OCI-LY3 (cell line): ENCODE data around the gene TTC9.
A peak's percentile ranks its signal among the peaks of the same experiment; 100 is the strongest.

Source experiments
- H2AFZ ChIP-seq: fragments of 200-600, 300-600 bp; shearing (Covaris generic); 2 replicates; pipeline ENCODE4 v1.6.0; 2014; ENCODE audit warnings: antibody characterized with exemption, low read depth, low read length
- H3K27ac ChIP-seq: fragments of 200-600, 300-600 bp; sonication (generic); 2 replicates; pipeline ENCODE4 v1.5.1; 2014; ENCODE audit warnings: mild to moderate bottlenecking, low read length, moderate library complexity, mixed read lengths
- H3K27me3 ChIP-seq: fragments of 200-600, 300-600 bp; sonication (generic); 2 replicates; pipeline ENCODE4 v1.6.1; 2014; ENCODE audit warnings: low read depth, low read length, mixed read lengths
- H3K36me3 ChIP-seq: fragments of 200-600, 300-600 bp; sonication (generic); replicated peaks from 2 replicates; pipeline ENCODE3; 2014; ENCODE audit warnings: low read depth, low read length, mixed read lengths
- H3K4me1 ChIP-seq: fragments of 300-600, 200-600 bp; sonication (generic); 2 replicates; pipeline ENCODE4 v1.6.1; 2014; ENCODE audit warnings: low read length, mixed read lengths
- H3K4me2 ChIP-seq: fragments of 200-600, 300-600 bp; sonication (generic); 2 replicates; pipeline ENCODE4 v1.6.1; 2014; ENCODE audit warnings: low read length, mixed read lengths
- H3K4me3 ChIP-seq: fragments of 300-600, 200-600 bp; sonication (generic); 2 replicates; pipeline ENCODE4 v1.5.1; 2014; ENCODE audit warnings: antibody characterized with exemption, mild to moderate bottlenecking, low read length, moderate library complexity
- H3K79me2 ChIP-seq: fragments of 300-600, 200-600 bp; shearing (Covaris generic); 2 replicates; pipeline ENCODE4 v1.6.1; 2014; ENCODE audit warnings: mild to moderate bottlenecking, low read length, mixed read lengths
- H3K9ac ChIP-seq: fragments of 300-600, 200-600 bp; shearing (Covaris generic); 2 replicates; pipeline ENCODE4 v1.6.0; 2014; ENCODE audit warnings: mild to moderate bottlenecking, low read length, moderate library complexity
- H3K9me3 ChIP-seq: fragments of 200-600, 300-600 bp; shearing (Covaris generic); 2 replicates; pipeline ENCODE4 v1.6.1; 2014; ENCODE audit warnings: low read length, mixed read lengths; ENCODE audit not compliant: insufficient read depth
- H4K20me1 ChIP-seq: fragments of 200-600, 300-600 bp; sonication (generic); 2 replicates; pipeline ENCODE4 v1.6.1; 2016; ENCODE audit warnings: low read length, mixed read lengths; ENCODE audit not compliant: insufficient read depth
- EZH2phosphoT487 ChIP-seq: fragments of 200-600 bp; shearing (Covaris generic); IDR thresholded peaks from 2 replicates; pipeline ENCODE4 v1.6.1; 2018; ENCODE audit warnings: antibody characterized with exemption, mixed run types, low read depth
- TF ChIP-seq, protein P1 (sequence below): fragments of 200-600, 300-600 bp; sonication (generic); IDR thresholded peaks from 2 replicates; pipeline ENCODE4 v1.5.1; 2014; ENCODE audit warnings: antibody characterized with exemption, low read length, low read depth

TTC9 gene

DNA sequence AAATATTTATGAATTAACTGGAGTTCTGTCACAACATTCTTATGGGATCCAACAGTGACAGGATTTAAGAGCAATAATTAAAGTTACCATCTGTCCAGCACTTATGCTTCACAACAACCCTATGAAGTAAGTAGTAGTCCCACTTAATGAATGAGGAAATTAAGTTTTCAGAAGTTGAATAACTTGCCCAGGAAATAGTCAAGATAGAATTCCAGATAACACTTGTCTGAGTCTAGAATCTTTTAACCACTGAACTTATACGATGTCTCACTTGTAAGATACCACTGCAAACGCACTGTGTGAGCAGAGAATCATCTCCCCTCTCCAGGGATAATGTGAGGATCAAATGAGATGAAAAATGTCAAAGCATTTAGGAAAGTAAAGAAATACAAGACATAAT, 3.3 kb upstream of the TTC9 start:
- H3K36me3 ChIP-seq, result no peaks in the 10 kb centered on the region
- H2AFZ ChIP-seq, result no peak overlapping the region
- H3K9ac ChIP-seq, result no peak overlapping the region
- H3K4me1 ChIP-seq, result peaks cover 18% of the 10 kb centered on the region
- H4K20me1 ChIP-seq, result no peaks in the 10 kb centered on the region
- H3K79me2 ChIP-seq, result no peaks in the 10 kb centered on the region
- peaks cover 37% of the 10 kb centered on the region for H3K27me3 ChIP-seq
- TF ChIP-seq EZH2phosphoT487, result no peak
- TF ChIP-seq, protein P1, sequence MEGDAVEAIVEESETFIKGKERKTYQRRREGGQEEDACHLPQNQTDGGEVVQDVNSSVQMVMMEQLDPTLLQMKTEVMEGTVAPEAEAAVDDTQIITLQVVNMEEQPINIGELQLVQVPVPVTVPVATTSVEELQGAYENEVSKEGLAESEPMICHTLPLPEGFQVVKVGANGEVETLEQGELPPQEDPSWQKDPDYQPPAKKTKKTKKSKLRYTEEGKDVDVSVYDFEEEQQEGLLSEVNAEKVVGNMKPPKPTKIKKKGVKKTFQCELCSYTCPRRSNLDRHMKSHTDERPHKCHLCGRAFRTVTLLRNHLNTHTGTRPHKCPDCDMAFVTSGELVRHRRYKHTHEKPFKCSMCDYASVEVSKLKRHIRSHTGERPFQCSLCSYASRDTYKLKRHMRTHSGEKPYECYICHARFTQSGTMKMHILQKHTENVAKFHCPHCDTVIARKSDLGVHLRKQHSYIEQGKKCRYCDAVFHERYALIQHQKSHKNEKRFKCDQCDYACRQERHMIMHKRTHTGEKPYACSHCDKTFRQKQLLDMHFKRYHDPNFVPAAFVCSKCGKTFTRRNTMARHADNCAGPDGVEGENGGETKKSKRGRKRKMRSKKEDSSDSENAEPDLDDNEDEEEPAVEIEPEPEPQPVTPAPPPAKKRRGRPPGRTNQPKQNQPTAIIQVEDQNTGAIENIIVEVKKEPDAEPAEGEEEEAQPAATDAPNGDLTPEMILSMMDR, result no peak
- no peak overlapping the region for H3K27ac ChIP-seq
- no peak overlapping the region for H3K4me2 ChIP-seq
- no peaks in the 10 kb centered on the region for H3K9me3 ChIP-seq
- no peak overlapping the region for H3K4me3 ChIP-seq

DNA sequence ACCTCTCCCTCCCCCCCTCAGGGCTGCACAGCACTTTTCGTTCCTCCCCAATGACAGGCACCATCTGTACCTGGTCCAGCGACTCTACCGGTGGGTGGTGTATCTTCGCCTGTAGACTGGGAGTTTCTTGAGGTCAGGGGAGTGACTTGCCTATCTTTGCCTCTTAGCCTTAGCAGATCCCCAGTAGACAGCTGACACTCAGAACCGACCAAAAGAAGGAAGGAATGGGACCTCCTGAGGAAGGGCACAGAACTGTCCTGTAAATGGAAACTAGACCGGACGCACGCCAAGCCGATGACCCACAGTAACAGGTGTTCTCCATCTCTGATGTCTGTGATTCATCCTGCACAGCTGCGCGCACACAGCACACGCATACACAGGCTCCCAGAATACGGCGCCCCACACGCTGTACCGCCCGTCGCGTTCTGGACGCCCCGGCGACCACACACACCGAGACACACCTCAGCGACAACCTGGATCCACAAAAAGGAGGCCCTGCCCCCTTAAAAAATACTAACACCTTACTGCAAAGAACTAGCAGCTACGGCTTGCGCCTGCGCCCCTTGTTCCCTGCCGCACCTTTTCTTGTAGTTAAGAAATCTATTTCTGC, 673 bp upstream of the TTC9 start:
- Histone ChIP-seq H3K36me3 (no peaks in the 10 kb centered on the region), H3K4me2 (peak overlapping the region; percentile 88), H3K9me3 (no peaks in the 10 kb centered on the region), H3K79me2 (no peaks in the 10 kb centered on the region), H3K4me1 (peaks cover 18% of the 10 kb centered on the region), H3K4me3 (peak overlapping the region; percentile 92), H2AFZ (peak overlapping the region; percentile 78), H3K27me3 (peaks cover 41% of the 10 kb centered on the region), H4K20me1 (no peaks in the 10 kb centered on the region), H3K27ac (no peak overlapping the region), H3K9ac (peak overlapping the region; percentile 58)
- no peak for TF ChIP-seq EZH2phosphoT487
- TF ChIP-seq, protein P1, result no peak

DNA sequence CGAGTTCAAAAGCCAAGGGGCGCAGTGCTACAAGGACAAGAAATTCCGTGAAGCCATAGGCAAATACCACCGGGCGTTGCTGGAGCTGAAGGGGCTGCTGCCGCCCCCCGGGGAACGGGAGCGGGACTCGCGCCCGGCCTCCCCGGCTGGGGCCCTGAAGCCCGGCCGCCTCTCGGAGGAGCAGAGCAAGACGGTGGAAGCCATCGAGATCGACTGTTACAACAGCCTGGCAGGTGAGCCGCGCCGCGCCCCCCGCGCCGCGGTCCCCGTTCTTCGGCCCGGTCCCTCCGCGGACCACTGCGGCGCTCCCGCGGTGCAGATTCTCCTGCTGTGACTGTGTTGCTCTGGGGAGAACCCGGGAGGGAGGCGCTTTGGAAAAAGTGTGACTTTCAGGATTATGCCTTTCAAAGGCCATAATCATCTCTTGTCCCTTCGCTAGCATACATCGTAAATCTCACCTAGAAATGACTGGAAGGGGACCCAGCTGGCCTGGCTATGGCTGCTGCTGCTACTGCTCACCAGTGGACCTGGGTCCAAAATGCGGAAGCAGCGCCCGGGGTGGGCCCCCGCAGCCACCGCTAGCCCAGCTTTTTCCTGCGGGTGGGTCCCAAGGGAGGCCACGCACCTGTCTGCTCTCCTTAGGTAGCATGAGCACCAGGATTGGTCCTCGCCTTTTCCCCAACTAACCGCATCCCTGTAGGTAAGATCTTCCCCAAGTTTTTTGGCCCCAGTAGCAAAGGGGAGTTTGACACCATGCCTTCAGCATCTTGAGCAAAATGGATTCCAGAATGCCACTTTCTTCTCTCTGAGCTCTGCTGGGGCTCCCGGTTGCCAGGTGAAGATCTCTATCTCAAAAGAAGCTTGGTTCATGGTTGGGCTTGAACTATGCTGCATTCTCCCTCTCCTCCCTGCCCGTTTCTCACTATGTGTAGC, 853 bp downstream of the TTC9 start:
- peak overlapping the region; percentile 92 for H2AFZ ChIP-seq
- no peaks in the 10 kb centered on the region for H3K79me2 ChIP-seq

DNA sequence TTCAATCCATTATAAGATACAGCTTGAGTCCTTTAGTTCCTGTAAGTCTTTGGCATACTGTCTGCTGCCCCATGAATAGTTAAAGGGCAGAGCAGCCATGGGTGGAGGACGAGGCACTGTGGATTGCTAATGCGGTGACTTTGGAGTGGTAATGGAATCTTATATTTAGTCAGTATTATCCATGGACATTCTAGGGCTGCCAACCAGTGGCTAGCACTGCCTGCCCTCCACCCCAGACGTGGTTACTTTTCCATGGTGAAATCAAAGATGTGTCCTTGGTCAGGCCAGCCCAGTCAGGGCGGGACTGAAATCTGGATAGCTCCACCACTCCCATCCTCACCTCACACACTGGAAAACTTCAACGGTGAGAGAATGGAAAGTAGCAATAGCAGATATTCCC, 2.3 kb downstream of the TTC9 start:
- Histone ChIP-seq H3K9me3 (no peaks in the 10 kb centered on the region), H4K20me1 (no peaks in the 10 kb centered on the region), H3K4me1 (peaks cover 10% of the 10 kb centered on the region), H2AFZ (no peak overlapping the region), H3K27me3 (peaks cover 44% of the 10 kb centered on the region), H3K4me2 (no peak overlapping the region), H3K9ac (no peak overlapping the region), H3K27ac (no peak overlapping the region), H3K36me3 (no peaks in the 10 kb centered on the region), H3K4me3 (no peak overlapping the region), H3K79me2 (no peaks in the 10 kb centered on the region)
- no peak for TF ChIP-seq EZH2phosphoT487
- TF ChIP-seq, protein P1, result no peak

More for the DNA sequence above, 853 bp downstream of the TTC9 start:
- H3K9me3 ChIP-seq, result no peaks in the 10 kb centered on the region
- H3K9ac ChIP-seq, result peak overlapping the region; percentile 58
- no peaks in the 10 kb centered on the region for H4K20me1 ChIP-seq
- peaks cover 41% of the 10 kb centered on the region for H3K27me3 ChIP-seq
- no peak overlapping the region for H3K27ac ChIP-seq
- TF ChIP-seq EZH2phosphoT487, result no peak
- TF ChIP-seq, protein P1, result no peak
- peaks cover 13% of the 10 kb centered on the region for H3K4me1 ChIP-seq
- no peaks in the 10 kb centered on the region for H3K36me3 ChIP-seq
- H3K4me3 ChIP-seq, result peak overlapping the region; percentile 92
- peak overlapping the region; percentile 98 for H3K4me2 ChIP-seq
